Medulla oblongata (tissue), 1 donor: ENCODE data around the gene RNASE7.
A peak's percentile ranks its signal among the peaks of the same experiment; 100 is the strongest.

ENCODE experiments used
- DNase-seq: peaks from one replicate; pipeline ENCODE4 v3.0.0-alpha.2; 2015; ENCODE audit errors: extremely low spot score

RNASE7 gene

GRCh38 chr14:21043387-21043973, 1.3 kb downstream of the RNASE7 start:
- DNase-seq = no peak

- no peak for DNase-seq
Observed at GRCh38 chr14:21043974-21044618, 1.9 kb downstream of the RNASE7 start.

GRCh38 chr14:21047378-21047781, 5.2 kb downstream of the RNASE7 start:
- DNase-seq = no peak

GRCh38 chr14:21048638-21049037, 6.5 kb downstream of the RNASE7 start:
- DNase-seq = no peak

GRCh38 chr14:21049271-21049673, 7.1 kb downstream of the RNASE7 start:
- no peak for DNase-seq

- DNase-seq = no peak
Observed at GRCh38 chr14:21050597-21050996, 8.4 kb downstream of the RNASE7 start.

- DNase-seq = no peak
Observed at GRCh38 chr14:21053184-21054122, 11.3 kb downstream of the RNASE7 start.

GRCh38 chr14:21054123-21054767, 12.1 kb downstream of the RNASE7 start:
- no peak for DNase-seq

GRCh38 chr14:21054768-21055145, 12.6 kb downstream of the RNASE7 start:
- no peak for DNase-seq

- no peak for DNase-seq
Observed at GRCh38 chr14:21055432-21056117, 13.4 kb downstream of the RNASE7 start.

GRCh38 chr14:21056520-21057163, 14.5 kb downstream of the RNASE7 start:
- no peak for DNase-seq

GRCh38 chr14:21057803-21058675, 15.9 kb downstream of the RNASE7 start, which contains the start of gene RNASE8:
Gene RNASE8, plus strand, starts transcription at chr14:21057822. Its CDS starts 71 bp downstream, at chr14:21057893.
- no peak for DNase-seq

- DNase-seq = no peak
Observed at GRCh38 chr14:21058903-21059302, 16.7 kb downstream of the RNASE7 start.

GRCh38 chr14:21059842-21060613, 17.9 kb downstream of the RNASE7 start:
- peak; percentile 38 for DNase-seq

GRCh38 chr14:21060614-21061346, 18.6 kb downstream of the RNASE7 start:
- DNase-seq = no peak

GRCh38 chr14:21061347-21061668, 19.1 kb downstream of the RNASE7 start:
- no peak for DNase-seq

GRCh38 chr14:21063479-21063878, 21.3 kb downstream of the RNASE7 start:
- peak; percentile 22 for DNase-seq

- no peak for DNase-seq
Observed at GRCh38 chr14:21066882-21067502, 24.8 kb downstream of the RNASE7 start.
